ENCODE measurements around the gene PKDCC.

PKDCC gene, protein sequence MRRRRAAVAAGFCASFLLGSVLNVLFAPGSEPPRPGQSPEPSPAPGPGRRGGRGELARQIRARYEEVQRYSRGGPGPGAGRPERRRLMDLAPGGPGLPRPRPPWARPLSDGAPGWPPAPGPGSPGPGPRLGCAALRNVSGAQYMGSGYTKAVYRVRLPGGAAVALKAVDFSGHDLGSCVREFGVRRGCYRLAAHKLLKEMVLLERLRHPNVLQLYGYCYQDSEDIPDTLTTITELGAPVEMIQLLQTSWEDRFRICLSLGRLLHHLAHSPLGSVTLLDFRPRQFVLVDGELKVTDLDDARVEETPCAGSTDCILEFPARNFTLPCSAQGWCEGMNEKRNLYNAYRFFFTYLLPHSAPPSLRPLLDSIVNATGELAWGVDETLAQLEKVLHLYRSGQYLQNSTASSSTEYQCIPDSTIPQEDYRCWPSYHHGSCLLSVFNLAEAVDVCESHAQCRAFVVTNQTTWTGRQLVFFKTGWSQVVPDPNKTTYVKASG

DNA sequence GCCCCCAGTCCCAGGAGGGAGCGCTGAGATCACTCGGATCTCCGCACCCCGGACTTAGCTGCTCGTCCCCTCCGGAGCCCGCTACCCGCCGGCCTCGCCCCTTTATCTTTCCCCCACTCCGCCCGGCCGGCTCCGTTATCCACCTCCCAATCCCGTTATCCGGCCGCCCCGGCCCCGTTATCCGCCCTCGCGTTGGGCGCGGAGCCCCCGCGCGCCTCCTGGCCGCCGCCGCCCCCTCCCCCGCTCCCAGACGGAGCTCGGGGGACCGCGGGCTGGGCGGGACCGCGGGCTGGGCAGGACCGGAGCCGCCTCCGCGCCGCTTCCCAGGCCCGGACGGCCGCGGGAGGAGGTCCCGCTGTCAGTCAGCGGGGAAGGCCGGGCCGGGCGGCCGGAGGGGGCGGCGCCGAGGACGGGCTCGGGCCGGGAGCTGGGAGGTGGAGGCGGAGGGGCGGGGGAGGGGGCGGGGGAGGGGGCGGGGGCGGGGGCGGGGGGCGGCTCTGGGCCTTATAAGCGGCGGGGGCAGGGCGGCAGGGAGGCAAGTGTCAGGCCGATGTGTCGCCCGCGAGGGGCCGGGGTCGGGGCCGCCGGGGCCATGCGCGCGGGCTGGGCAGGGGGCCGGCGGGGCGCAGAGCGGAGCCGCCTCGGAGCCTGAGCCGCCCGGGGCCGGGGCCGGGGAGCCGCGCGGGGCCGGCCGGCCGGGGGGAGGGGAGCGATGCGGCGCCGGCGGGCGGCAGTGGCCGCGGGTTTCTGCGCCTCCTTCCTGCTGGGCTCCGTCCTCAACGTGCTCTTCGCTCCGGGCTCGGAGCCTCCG lies at the start of gene PKDCC:
Gene PKDCC (plus strand): TSS at position 534 of the 811 bp plus-strand sequence. CDS start 179 bp downstream, at position 713.
- DNase-seq (ENCODE audit: low spot score): peak; percentile 64

DNA sequence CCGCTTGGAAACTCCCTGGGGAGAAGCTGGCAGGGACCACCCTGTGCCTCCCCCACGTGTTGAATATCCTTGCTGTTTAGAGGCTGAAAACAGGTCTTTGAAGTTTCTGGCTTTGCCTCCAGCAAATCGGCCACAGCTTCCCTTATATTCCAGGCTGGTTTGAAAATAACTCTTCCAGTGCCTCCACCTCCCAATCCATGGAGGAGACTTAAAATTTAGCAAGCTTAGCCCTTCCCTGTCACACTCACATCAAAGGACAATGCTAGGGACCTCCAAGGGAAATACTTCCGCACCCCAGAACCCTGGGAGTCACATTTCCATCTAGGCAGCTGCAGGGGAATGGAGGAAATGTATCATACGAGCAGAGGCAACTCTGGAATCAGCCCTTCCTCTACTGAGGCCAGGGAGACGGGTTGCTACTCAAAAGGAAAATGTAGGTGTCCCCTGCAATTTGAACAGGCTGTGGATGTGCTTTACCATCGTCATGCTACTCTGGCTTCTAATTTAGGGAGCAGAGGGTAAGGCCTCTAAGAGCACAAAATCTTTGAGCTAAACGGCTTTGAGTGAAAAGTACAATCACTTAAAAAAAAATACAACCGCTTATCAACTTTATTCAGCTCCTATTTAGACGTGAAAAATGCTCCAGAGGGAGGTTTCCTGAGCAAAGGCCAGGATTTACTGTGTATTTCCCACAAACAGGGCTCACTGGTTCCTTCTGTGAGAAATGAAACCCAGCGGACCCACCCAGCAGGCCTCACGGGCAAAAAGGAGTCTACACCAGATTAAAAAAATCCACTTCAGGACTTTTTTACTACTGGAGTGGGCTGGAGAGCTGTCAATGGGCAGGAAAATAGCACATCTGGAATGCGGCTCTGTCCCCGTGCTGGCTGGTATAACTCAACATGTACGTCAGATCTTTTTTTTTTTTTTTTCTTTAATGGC lies 49.4 kb upstream of the PKDCC start:
- no peak for DNase-seq (ENCODE audit: low spot score)

DNA sequence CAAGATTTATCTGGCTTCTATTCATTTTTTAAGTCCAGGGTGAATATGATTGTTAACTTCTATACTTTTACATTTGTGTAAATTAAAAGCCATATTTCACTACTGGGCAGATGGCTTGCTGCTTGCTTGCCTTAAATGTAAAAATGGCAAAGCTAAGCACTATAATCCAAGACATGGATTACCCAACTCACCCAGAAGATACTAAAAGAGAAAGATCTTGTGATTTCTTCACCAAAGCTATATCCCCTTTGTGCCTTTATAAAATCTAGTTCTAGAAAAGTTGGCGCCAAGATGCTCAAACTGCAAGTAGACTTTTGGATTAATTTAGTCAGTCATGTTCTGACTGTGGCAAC lies 48.7 kb upstream of the PKDCC start:
- DNase-seq (ENCODE audit: low spot score): no peak

DNA sequence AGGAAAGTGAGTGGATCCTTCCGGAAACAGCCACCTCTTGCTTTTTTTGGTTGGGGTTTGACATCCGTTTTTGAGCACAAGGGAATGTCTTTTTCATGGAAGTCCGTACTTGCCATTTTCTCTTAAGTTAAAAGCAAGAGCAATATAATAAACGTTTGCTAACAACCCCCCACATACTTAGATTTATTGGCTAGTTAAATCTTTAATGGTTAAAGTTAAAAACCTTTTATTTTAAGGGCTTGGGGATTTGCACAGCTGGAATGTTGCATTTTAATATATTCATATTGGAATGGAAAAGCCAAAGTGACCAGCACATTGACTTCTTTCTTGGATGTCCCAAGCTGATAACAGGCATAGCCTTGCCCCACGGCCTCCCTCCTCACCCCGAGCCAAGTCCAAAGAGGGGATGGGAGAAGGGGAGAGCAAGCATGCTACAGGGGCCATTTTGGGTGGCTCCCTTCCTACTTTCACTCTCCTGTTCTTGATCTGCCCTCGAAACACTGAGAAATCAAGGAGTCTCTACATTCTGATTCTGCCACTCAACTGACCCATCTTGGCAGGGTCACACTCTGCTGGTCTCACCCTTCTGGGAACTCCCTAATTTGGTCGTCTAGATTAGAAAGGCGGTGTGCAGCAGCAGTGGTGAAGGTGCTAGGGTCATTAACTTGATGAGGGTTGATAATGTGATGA lies 48.1 kb upstream of the PKDCC start:
- DNase-seq (ENCODE audit: low spot score): no peak

DNA sequence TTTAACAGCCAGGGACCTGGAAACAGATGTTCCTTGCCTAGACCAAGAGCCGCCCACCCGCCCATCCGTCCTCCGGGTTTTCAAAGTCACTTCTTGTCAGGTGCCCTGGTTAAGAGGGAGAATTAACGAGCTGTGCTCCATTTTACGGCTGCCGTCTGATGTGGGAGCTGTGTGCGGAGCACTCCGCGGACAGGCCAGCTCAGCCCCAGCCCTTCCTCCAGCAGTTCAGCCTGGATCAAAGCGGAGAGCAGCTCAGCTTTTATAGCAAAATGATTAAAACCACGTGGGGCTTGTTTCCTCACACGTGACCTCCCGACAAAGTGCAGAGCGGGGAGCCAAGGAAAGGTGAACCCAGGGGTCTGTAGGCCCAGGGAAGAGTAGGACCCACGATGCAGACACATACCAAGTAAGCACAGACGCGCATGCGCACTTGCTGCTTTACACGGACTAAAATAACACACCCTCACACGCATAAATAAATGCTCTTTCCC lies 46.1 kb upstream of the PKDCC start:
- no peak for DNase-seq (ENCODE audit: low spot score)

DNA sequence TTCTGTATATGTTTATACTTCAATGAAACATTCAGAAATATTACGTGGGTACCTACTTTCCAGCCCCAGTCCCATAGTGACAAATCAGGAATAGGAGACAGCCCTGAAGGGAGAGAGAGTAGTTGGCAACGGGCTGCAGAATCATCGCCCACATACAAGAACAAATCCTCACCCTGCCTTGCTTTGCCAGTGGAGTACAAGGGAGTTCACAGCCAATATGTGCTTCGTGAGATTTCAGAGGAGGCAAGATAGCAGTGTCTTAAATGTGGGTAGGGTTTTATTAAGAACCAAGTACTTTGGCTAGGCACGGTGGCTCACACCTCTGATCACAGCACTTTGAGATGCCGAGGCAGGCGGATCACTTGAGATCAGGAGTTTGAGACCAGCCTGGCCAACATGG lies 40.3 kb upstream of the PKDCC start:
- DNase-seq (ENCODE audit: low spot score): no peak

DNA sequence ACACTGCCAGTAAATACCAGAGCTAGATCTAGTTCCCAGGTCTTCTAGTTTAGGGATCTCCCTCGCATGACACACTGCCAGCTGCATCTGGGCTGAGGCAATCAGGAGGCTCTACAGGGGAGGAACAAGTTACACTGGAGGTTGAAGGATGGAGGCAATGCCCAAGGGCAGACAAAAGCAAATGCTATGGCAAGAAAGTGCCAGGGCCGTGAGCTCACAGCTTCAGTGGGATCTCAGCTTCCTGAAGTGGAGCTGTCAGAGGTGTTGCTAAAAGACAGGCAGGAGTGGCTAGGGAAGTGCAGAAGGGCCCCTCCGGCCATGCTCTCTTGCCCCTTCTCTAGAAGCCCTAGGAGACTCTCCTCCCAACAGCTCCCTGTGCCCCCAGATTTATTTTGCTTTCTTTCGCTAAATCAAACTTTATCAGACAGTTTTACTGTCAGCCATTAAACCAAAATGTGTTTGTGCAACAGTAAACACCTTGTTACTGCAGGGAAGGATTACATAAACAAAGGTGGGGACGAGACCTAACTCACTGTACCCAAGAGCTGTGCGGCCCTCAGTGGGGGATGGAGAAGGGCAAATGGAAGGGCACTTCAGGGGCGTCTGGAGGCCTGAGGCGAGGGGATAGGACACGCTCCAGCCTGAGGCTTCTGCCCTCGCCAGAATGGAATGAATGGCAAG lies 39.4 kb upstream of the PKDCC start:
- DNase-seq (ENCODE audit: low spot score): no peak

DNA sequence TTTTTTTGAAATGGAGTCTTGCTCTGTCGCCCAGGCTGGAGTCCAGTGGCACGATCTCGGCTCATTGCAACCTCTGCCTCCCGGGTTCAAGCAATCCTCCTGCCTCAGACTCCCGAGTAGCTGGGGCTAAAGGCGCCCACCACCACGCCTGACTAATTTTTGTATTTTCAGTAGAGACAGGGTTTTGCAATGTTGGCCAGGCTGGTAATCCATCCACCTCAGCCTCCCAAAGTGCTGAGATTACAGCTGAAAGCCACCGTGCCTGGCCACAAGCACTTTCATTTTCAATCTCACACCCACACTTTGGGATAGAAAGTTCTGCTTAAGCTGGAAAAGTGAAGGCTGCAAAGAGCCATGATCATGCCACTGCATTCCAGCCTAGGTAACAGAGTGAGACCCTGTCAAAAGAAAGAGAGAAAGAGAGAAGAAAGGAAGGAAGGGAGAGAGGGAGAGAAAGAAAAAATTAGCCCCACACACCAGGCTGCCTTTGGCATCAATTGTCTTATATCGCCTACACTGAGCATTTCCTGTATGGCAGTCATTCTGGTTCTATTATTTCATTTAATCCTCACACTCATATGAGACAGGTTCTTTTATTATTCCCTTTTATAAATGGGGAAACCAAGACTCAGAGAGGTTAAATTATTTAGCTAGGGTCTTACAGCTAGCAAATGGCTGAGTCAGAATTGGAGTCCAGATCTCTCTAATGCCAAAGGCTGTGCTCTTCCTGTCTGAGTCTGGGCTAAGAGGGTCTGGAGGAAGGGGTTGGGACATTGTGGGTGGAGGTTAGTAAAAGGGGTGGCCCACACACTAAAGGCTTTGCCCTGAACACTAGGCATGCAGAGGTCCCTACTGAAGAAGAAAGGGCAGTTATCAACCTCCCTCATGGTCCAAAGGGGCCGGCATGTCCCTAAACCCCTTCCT lies 37.9 kb upstream of the PKDCC start:
- DNase-seq (ENCODE audit: low spot score): no peak

DNA sequence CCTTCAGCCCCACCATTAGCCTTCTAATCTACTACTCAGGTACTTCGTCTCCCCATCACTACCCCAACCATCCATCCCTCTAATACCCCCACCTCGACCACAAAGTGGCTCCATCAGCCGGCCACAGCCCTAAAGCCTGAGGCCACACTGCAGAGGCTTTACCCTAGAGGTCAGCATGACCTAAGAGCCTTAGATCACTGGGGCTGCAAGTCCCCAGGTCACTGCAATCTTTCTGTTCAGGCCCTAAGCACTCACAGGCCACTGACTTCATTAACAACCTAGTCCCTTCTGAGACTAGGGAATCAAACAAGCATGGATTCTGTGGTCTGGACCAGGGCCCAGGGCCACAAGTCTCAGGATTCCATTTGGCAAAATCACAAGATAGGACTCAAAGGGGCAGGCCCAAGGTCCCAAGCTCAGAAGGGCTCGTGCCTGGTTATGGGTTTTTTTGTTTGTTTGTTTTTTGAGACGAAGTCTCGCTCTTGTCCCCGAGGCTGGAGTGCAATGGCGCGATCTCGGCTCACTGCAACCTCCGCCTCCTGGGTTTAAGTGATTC lies 37.0 kb upstream of the PKDCC start:
- DNase-seq (ENCODE audit: low spot score): no peak

DNA sequence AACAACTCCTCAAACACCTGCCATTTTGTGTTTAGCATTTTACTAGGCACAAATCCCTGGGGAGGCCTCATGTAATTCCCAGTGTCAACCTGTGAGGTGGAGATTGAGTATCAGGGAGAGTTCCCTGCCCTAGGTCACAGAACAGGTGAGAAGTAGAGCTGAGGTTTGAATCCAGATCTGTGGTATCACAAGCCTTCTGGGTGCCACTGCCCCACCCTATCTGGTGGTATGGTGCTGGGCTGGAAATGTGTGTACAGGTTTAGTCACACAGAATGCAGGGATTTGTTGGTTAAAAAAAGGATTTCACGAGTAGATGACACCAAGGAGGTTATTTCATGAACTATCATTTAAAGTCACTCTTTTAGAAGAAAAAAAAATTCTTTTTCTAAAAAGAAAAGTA lies 35.7 kb upstream of the PKDCC start:
- DNase-seq (ENCODE audit: low spot score): no peak

DNA sequence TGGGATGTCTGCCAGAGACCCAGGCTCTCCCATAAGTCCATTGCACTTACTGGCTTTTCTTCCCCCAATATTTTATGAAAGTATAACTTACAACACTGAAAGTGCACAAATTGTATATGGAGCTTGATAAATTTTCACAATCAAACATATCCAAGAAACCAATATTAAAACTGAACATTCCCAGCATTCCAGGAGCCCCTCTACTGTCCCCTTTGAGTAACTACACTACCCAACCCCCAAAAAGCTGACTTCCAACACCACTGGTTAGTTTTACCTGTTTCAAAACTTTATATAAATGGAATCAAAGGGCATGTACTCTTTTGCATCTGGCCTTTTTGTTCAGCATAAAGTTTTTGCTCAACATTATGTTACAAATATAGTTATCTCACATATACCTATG lies 35.2 kb upstream of the PKDCC start:
- no peak for DNase-seq (ENCODE audit: low spot score)

DNA sequence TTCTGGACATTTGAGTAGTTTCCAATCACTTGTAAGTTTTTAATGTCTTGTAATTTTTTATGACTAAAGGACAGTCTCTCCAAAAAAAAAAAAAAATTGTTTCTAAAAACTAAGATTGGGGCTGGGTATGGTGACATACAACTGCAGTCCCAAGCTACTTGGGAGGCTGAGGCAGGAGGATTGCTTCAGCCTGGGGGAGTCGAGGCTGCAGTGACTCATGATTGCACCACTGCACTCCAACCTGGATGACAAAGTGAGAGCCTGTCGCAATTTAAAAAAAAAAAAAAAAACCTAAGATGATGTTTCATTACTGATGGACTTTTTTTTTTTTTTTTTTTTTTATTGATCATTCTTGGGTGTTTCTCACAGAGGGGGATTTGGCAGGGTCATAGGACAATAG lies 34.4 kb upstream of the PKDCC start:
- no peak for DNase-seq (ENCODE audit: low spot score)

DNA sequence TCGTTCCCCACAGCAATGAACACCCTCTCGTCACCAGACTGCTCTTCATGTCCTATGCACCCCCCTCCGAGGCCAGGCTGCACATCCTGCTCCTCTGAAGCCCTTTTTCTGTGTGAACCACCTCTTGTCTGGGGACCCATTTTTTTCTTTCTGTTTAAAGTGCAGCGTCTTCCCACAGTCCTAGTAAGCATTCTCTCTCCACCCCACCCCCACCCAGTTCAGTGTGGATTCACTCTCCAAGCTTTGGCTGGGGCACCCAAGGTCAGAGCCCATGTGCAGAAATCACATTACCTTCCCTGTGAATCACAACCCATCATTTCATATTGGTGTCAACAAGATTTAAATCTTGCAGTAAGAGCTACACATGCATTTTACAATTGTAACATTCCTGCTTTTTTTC lies 26.4 kb upstream of the PKDCC start:
- DNase-seq (ENCODE audit: low spot score): no peak

DNA sequence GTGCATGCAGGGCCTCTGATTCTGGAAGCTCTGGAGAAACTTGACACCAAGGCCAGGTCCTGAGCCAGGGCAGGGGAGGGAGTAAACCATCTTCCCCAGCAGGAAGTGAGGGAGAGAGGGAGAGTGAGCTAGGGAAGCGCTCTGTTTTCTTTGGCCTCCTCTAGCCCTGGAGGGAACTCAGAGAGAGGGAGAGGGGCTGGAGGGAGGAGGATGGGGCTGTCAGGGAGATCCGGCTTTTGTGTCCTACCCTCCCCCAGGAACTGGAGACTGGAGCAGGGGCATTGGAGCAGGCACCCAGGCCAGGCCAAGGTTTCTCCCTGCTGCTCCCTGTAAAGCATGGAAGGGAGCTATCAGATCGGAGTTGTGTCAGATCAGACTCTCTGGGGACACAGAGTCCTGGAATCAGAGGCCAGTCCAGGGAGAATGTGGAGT lies 22.7 kb upstream of the PKDCC start:
- DNase-seq (ENCODE audit: low spot score): no peak

DNA sequence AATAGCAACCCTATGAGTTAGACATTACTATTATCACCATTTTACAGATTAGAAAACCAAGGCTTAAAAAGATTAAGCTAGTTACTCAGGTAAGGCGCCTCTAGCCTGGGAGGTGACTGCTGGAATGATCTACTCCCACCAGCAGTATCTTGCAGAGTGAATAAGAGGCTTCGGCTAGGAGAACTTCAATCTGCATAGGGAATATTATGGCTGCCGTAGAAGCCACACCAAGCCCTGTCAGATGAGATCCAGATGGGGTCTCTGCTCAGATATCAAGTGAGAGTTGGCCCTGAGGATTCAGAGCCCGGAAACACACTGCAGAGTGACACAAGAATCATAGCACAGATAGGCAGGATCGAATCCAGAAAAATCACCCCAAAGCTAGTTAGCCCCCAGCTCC lies 21.5 kb upstream of the PKDCC start:
- no peak for DNase-seq (ENCODE audit: low spot score)

DNA sequence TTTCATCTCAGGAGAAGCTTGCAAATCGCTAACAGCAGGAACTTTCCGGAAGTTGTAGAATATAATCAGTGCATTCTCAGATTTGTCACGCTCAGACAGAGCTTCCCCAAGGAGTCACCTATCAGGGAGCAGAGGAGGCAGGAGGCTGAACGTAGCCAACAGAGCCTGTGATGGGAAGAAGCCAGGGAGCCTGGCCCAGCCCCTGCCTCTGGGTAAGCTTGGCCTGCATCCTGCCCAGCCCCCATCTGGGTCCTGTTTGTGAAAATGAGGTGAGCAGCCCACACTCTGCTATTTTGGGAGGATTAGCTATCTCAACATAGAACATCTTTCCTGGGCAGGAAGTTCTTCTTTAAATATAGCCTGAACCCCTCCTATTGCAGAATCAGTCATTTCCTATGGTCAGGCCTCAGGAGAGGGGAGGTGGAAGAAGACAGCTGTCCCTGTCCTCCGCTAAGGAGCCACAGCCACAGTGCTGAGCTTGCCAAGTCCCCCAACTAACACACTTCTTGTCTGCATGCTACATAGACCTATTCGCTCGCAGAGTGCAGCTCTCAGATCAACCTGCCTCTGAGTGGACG lies 19.2 kb upstream of the PKDCC start:
- no peak for DNase-seq (ENCODE audit: low spot score)

DNA sequence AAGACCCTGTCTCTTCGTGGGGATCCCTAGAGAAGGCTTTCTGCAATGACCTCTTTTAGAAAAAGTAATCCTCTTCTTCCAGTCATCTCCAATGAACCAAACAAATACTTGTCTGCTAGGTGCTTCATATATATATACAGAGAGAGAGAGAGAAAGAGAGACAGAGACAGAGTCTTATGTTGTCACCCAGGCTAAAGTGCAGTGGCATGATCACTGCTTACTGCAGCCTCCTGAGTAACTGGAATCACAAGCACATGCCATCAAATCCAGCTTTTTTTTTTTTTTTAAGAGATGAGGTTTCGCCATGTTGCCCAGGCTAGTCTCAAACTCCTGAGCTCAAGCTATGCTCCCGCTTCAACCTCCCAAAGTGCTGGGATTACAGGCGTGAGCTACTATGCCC lies 18.6 kb upstream of the PKDCC start:
- DNase-seq (ENCODE audit: low spot score): no peak

DNA sequence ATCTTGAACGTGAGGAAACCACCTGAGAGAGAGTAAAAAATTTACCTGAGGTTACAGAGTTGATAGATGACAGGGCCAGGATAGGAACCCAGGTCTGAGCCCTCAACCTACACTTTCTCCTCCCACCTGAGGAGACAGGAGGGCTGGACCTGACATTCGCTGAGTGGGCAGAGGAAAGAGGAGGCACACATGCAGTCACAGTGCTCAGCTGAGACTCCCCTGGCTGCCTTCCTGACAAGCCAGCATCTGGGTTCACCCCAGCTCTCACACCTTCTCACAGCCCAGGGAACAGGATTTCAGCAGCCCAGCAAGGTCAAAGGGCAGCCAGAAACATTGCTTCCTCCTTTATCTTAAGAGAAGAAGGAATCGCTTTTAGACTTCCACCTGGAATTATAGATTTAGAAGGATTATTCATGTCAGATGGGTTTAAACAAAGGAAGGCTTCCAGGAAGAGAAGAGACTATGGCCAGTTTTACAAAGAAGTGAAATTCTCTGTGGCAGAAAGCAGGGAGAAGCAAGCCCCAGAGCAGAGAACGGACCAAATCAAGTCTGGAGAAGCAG lies 18.1 kb upstream of the PKDCC start:
- no peak for DNase-seq (ENCODE audit: low spot score)
